Left lung (tissue), 10 donors: ENCODE data around the gene OCRL. TPM values are rescaled to one million over a fixed set of nuclear protein-coding genes. Genes with fewer than 3 reads are reported as not detected.
A peak's percentile ranks its signal among the peaks of the same experiment; 100 is the strongest.
"Not testable (repeated sequence)": the region's sequence is repeated elsewhere in the genome, so short reads cannot be mapped to it uniquely, and the experiment has no call there.

ENCODE experiments used
- ATAC-seq: fragments of 200-7000 bp; cut with Tn5 transposase; one replicate; pipeline ENCODE4 v1.9.1; 2020; ENCODE audit warnings: moderate library complexity
- DNase-seq, 4 donors: peaks; one replicate each; pipeline ENCODE4 v3.0.0-alpha.2; 2013 to 2020
- H3K27ac ChIP-seq, 2 donors: fragments of 200-600 bp; sonication (generic) in 1 of 2; one replicate each; pipeline versions ENCODE4 v1.5.0 to v1.8.0; 2020 to 2021
- H3K27me3 ChIP-seq, 2 donors: fragments of 200-600 bp; sonication (generic) in 1 of 2; one replicate each; pipeline versions ENCODE4 v1.5.0 to v1.8.0; 2020 to 2021
- H3K36me3 ChIP-seq, 2 donors: fragments of 200-600 bp; sonication (generic) in 1 of 2; one replicate each; pipeline versions ENCODE4 v1.5.0 to v1.8.0; 2020 to 2021
- H3K4me1 ChIP-seq, 2 donors: fragments of 200-600 bp; one replicate each; pipeline ENCODE4 v1.8.0; 2021
- H3K4me3 ChIP-seq, 2 donors: fragments of 200-600 bp; sonication (generic) in 1 of 2; one replicate each; pipeline versions ENCODE4 v1.5.0 to v1.8.0; 2020 to 2021; ENCODE audit warnings: mild to moderate bottlenecking in 1 of 2
- H3K9me3 ChIP-seq, 2 donors: fragments of 200-600 bp; sonication (generic) in 1 of 2; one replicate each; pipeline versions ENCODE4 v1.5.0 to v1.8.0; 2020 to 2021
- CTCF ChIP-seq, 2 donors: fragments of 200-600 bp; sonication (generic) in 1 of 2; IDR thresholded peaks; one replicate each; pipeline versions ENCODE4 v1.5.0 to v1.8.0; 2021; ENCODE audit warnings: antibody characterized with exemption in 2 of 2
- intact Hi-C, 2 donors: fragments of 100-400 bp; cut with DNase I; formaldehyde crosslinking; loops; one replicate each; pipeline versions ENCODE4 v1.11.2 to v1.14.2; 2022
- polyA plus RNA-seq, 6 donors: library from polyadenylated mRNA; unstranded; fragments of 120-200 nt; gene quantifications; one replicate each; pipeline ENCODE4 v1.2.1, GENCODE V29; 2013; ENCODE audit not compliant: insufficient read length in 6 of 6
- total RNA-seq, 2 donors: library from RNA; stranded (reverse); fragmentation: NEBNext Ultra II Directional; extraction: Animal tissue kit (Norgen Biotek cat#: 25700); gene quantifications; one replicate each; pipeline ENCODE4 v1.2.1, GENCODE V29; 2021
- donor health status: DM: no; HTN: yes; CAD: no.
- donor health status: DM: no; HTN: no; CAD: no.

OCRL gene
- total and polyA plus RNA-seq, 8 donors, result 21.3 to 30.2 (median 27.5) TPM

- no peak for ATAC-seq
- H3K9me3 ChIP-seq, result no peaks in the 10 kb centered on the region
- no peak for TF ChIP-seq CTCF (IDR thresholded peaks at IDR 0.05)
- no peaks in the 10 kb centered on the region for H3K27me3 ChIP-seq
- no peak overlapping the region for H3K27ac ChIP-seq
- H3K36me3 ChIP-seq, result peaks cover 0 to 46% of the 10 kb centered on the region in 2 donors
- intact Hi-C loops, result no loop called here
- no peak overlapping the region for H3K4me3 ChIP-seq
- no peak for DNase-seq
- H3K4me1 ChIP-seq, result no peaks in the 10 kb centered on the region
Observed at GRCh38 chrX:129559783-129560182, 19.7 kb downstream of the OCRL start.

GRCh38 chrX:129561453-129561852 lies 21.4 kb downstream of the OCRL start:
- Histone ChIP-seq H3K36me3 (peaks cover 0 to 46% of the 10 kb centered on the region in 2 donors), H3K4me3 (no peak overlapping the region), H3K27me3 (no peaks in the 10 kb centered on the region), H3K9me3 (no peaks in the 10 kb centered on the region), H3K4me1 (no peaks in the 10 kb centered on the region), H3K27ac (no peak overlapping the region)
- intact Hi-C loops, result no loop called here
- no peak for TF ChIP-seq CTCF (IDR thresholded peaks at IDR 0.05)
- DNase-seq (no peak), ATAC-seq (no peak)

GRCh38 chrX:129564345-129564744 lies 24.3 kb downstream of the OCRL start:
- H3K27ac ChIP-seq, H3K4me1 ChIP-seq, H3K9me3 ChIP-seq, ATAC-seq, H3K27me3 ChIP-seq, DNase-seq, H3K4me3 ChIP-seq, intact Hi-C loops: not testable (repeated sequence)
- H3K36me3 ChIP-seq, result peaks cover 0 to 49% of the 10 kb centered on the region in 2 donors

GRCh38 chrX:129565046-129565650 lies 25.1 kb downstream of the OCRL start:
- Histone ChIP-seq H3K27me3 (no peaks in the 10 kb centered on the region), H3K4me3 (no peak overlapping the region), H3K9me3 (no peaks in the 10 kb centered on the region), H3K36me3 (peaks cover 0 to 48% of the 10 kb centered on the region in 2 donors), H3K4me1 (no peaks in the 10 kb centered on the region), H3K27ac (no peak overlapping the region)
- DNase-seq, result peak in 2 of 4 donors; percentile 53 to 64
- TF ChIP-seq CTCF (IDR thresholded peaks at IDR 0.05), result no peak
- no peak for ATAC-seq
- intact Hi-C loops, result no loop called here

GRCh38 chrX:129566073-129566472 lies 26.0 kb downstream of the OCRL start:
- Histone ChIP-seq H3K4me1 (no peaks in the 10 kb centered on the region), H3K27ac (no peak overlapping the region), H3K27me3 (no peaks in the 10 kb centered on the region), H3K36me3 (peaks cover 0 to 44% of the 10 kb centered on the region in 2 donors), H3K9me3 (no peaks in the 10 kb centered on the region), H3K4me3 (no peak overlapping the region)
- DNase-seq (peak in 1 of 4 donors; percentile 17), ATAC-seq (no peak)
- intact Hi-C loops, result no loop called here
- TF ChIP-seq CTCF (IDR thresholded peaks at IDR 0.05), result no peak

GRCh38 chrX:129568349-129568748 lies 28.3 kb downstream of the OCRL start:
- Histone ChIP-seq H3K27me3 (no peaks in the 10 kb centered on the region), H3K4me1 (no peaks in the 10 kb centered on the region), H3K9me3 (no peaks in the 10 kb centered on the region), H3K36me3 (peaks cover 0 to 32% of the 10 kb centered on the region in 2 donors), H3K27ac (no peak overlapping the region), H3K4me3 (no peak overlapping the region)
- no peak for ATAC-seq
- intact Hi-C loops, result no loop called here
- no peak for TF ChIP-seq CTCF (IDR thresholded peaks at IDR 0.05)
- DNase-seq, result no peak
